Thoracic aorta (tissue), 2 donors: ENCODE results near the gene SYT9. TPM values are rescaled to one million over a fixed set of nuclear protein-coding genes. Genes with fewer than 3 reads are reported as not detected.

Source experiments
- ATAC-seq: fragments of 150-250 bp; one replicate; pipeline ENCODE4 v1.8.0; 2017; ENCODE audit warnings: low read depth; ENCODE audit not compliant: insufficient number of reproducible peaks, low FRiP score
- DNase-seq: peaks from one replicate; pipeline ENCODE4 v3.0.0-alpha.2; 2020; ENCODE audit warnings: low spot score
- H3K27ac ChIP-seq, 2 donors: fragments of 200-600 bp; sonication (generic); 1 replicate in 1 of 2; 2 replicates in 1 of 2; pipeline ENCODE4 v1.5.1; 2016; ENCODE audit warnings: mild to moderate bottlenecking in 2 of 2, moderate library complexity in 2 of 2
- H3K27me3 ChIP-seq: fragments of 200-600 bp; sonication (generic); replicated peaks from 2 replicates; pipeline ENCODE4 v1.6.0; 2016; ENCODE audit warnings: mild to moderate bottlenecking; ENCODE audit not compliant: insufficient read depth
- H3K36me3 ChIP-seq: fragments of 200-600 bp; sonication (generic); one replicate; pipeline ENCODE4 v1.5.1; 2016
- H3K4me1 ChIP-seq, 2 donors: fragments of 200-600 bp; sonication (generic); 1 replicate in 1 of 2; 2 replicates in 1 of 2; pipeline versions ENCODE4 v1.5.1 to v1.6.0; 2016; ENCODE audit warnings: low read depth in 2 of 2, mild to moderate bottlenecking in 1 of 2; ENCODE audit not compliant: control insufficient read depth in 1 of 2
- H3K4me3 ChIP-seq: fragments of 200-600 bp; sonication (generic); 2 replicates; pipeline ENCODE4 v1.5.1; 2016; ENCODE audit warnings: mild to moderate bottlenecking
- H3K9me3 ChIP-seq: fragments of 200-600 bp; sonication (generic); 2 replicates; pipeline ENCODE4 v1.5.1; 2016
- CTCF ChIP-seq: fragments of 200-600 bp; sonication (generic); IDR thresholded peaks from one replicate; pipeline ENCODE4 v1.5.1; 2019; ENCODE audit warnings: antibody characterized with exemption
- total RNA-seq, 2 donors: library from RNA; depleted of rRNA; stranded (reverse); fragments of >200 nt; gene quantifications; one replicate each; pipeline versions ENCODE4 v1.1.0 to v1.2.3, GENCODE V29; 2016

Gene SYT9
- total RNA-seq, 2 donors from 2014 or later = not detected

GRCh38 chr11:7347611-7348431, 96.1 kb downstream of the SYT9 start:
- Histone ChIP-seq H3K27ac (no peak overlapping the region), H3K4me3 (no peak overlapping the region), H3K9me3 (no peaks in the 10 kb centered on the region), H3K27me3 (no peaks in the 10 kb centered on the region), H3K36me3 (no peaks in the 10 kb centered on the region), H3K4me1 (no peaks in the 10 kb centered on the region)
- ATAC-seq (no peak), DNase-seq (no peak)
- no peak for TF ChIP-seq CTCF

- no peak for DNase-seq
- Histone ChIP-seq H3K4me1 (no peaks in the 10 kb centered on the region), H3K27ac (no peak overlapping the region), H3K27me3 (no peaks in the 10 kb centered on the region), H3K4me3 (no peak overlapping the region), H3K36me3 (no peaks in the 10 kb centered on the region), H3K9me3 (no peaks in the 10 kb centered on the region)
- ATAC-seq = no peak
- no peak for TF ChIP-seq CTCF
Measured at GRCh38 chr11:7348432-7349304, 97.0 kb downstream of the SYT9 start.

GRCh38 chr11:7351228-7351627, 99.5 kb downstream of the SYT9 start:
- no peak overlapping the region for H3K4me3 ChIP-seq
- H3K27ac ChIP-seq = no peak overlapping the region
- no peaks in the 10 kb centered on the region for H3K36me3 ChIP-seq
- ATAC-seq (no peak), DNase-seq (no peak)
- H3K27me3 ChIP-seq = no peaks in the 10 kb centered on the region
- no peaks in the 10 kb centered on the region for H3K9me3 ChIP-seq
- no peak for TF ChIP-seq CTCF
- H3K4me1 ChIP-seq = no peaks in the 10 kb centered on the region

GRCh38 chr11:7353100-7353499, 101.4 kb downstream of the SYT9 start:
- no peaks in the 10 kb centered on the region for H3K9me3 ChIP-seq
- TF ChIP-seq CTCF = no peak
- H3K27ac ChIP-seq = no peak overlapping the region
- no peaks in the 10 kb centered on the region for H3K27me3 ChIP-seq
- DNase-seq = no peak
- H3K36me3 ChIP-seq = no peaks in the 10 kb centered on the region
- no peak overlapping the region for H3K4me3 ChIP-seq
- no peaks in the 10 kb centered on the region for H3K4me1 ChIP-seq
- ATAC-seq = no peak

GRCh38 chr11:7364660-7365059, 113.0 kb downstream of the SYT9 start:
- Histone ChIP-seq H3K27me3 (no peaks in the 10 kb centered on the region), H3K27ac (no peak overlapping the region), H3K4me1 (no peaks in the 10 kb centered on the region), H3K36me3 (no peaks in the 10 kb centered on the region), H3K9me3 (no peaks in the 10 kb centered on the region), H3K4me3 (no peak overlapping the region)
- no peak for TF ChIP-seq CTCF
- DNase-seq = no peak
- no peak for ATAC-seq
